GM18507 (cell line): ENCODE results near the gene GORASP2.
"Not testable (repeated sequence)": the region's sequence is repeated elsewhere in the genome, so short reads cannot be mapped to it uniquely, and the experiment has no call there.

ENCODE experiments used
- DNase-seq: peaks from one replicate; pipeline ENCODE4 v3.0.0; 2011; ENCODE audit warnings: low read depth; ENCODE audit not compliant: insufficient read length; ENCODE audit errors: extremely low spot score
- FAIRE-seq: peaks from 2 replicates; lab custom pipeline; 2011; peaks lifted over from hg19 to GRCh38; lab: Jason Lieb, UNC

The GORASP2 gene

DNA sequence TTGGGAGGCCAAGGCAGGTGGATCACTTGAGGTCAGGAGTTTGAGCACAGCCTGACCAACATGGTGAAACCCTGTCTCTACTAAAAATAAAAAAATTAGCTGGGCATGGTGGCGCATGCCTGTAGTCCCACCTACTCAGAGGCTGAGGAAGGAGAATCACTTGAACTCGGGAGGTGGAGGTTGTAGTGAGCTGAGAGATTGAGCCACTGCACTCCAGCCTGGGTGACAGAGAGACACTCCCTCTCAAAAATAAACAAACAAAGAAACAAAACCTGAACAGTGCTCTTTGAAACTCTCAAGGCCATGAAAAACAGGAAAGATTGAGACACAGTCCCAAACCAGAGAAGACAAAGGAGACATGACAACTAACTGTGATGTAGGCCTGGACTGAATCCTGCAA, 7.2 kb upstream of the GORASP2 start:
- DNase-seq, FAIRE-seq: not testable (repeated sequence)

DNA sequence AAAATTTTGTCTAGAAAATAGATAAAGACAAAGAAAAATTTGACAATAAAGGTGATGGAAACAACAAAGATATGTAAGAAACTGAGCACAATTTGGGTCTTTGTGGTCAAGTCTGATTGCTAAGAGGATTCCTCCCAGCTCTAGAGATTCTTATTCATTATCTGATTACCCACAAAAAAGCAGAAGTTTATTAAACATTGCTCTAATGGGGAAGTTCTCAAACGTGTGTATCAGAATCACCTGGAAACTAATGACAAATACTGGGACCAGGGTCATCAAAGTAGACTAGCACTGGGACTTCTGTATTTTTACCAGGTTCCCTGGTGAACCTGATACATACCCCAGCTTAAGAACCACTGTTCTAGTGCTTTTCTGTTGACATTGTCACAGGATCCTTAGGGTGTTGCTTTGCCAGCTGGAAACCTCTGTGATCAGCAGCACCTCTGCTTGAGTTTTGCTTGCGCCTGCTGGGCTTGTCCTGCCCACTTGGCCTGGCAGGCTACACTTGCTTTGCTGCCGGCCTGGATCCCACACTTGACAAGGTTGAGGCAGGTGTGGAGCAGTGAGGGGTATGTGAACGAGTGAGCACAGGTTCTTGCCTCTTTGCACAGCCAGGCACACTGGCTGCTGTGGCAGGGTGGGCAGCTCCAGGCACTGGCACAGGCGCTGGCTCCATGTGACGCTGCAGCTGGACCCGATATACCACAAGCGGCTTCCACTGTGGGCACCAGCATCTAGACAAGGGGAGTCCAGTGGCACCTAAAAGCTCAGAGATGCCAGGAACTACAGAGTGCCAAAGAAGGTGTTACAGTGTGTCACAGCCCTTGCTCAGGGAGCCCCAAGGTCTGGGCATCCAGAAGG, 6.2 kb upstream of the GORASP2 start:
- no peak for FAIRE-seq
- no peak for DNase-seq

DNA sequence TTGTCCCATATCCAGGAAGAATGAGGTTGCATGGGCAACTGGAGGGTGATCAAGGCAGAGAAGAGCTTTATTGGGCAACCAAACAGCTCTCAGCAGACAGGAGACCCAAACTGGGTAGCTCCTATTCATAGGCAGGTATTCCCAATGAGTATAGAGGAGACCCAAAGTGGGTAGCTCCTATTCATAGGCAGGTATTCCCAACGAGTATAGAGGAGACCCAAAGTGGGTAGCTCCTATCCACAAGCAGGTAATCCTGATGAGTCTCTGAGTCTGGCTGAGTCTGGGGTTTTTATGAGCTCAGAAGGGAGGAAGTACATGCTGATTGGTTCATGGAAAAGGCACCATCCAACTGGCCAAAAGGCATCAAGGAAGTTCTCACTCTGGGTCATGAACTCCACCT, 5.3 kb upstream of the GORASP2 start:
- DNase-seq (no peak), FAIRE-seq (no peak)

DNA sequence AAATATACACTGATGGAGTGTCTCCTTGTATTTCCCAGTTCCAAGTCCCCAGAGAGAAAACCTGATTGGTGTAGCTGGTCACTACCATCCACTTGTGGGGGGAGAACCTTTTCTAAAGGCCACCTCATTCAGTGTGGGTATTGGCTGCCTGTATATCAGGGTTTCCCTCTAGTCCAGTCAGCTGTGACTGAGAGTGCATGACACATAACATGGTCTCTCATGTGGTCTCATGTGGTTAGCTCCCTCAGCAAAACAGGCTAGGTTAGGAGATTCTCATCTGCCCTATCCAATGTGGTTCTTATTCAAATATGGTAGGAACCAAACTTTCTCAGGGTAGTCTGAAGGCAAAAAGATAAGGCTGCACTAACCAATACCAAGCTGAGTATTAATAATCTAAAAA, 4.1 kb upstream of the GORASP2 start:
- no peak for FAIRE-seq
- no peak for DNase-seq

DNA sequence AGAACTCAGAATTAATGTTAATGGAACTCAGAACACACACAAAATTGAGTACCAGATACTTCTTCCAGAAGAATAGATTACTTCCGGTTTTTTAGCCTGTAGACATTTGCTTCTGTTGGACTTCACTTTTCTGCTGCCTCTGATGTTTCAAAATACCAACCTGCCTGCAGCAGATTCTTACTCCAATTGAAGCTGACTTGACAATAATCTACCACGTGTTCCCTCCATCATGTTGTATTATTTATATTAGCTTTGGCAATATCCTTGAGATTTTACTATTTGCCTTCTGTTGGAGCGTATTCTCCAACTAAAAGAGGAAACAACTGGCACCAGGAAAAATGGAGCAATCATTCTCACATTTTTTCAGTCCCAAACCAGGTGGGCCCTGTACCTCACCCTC, 3.1 kb upstream of the GORASP2 start:
- FAIRE-seq (no peak), DNase-seq (no peak)

DNA sequence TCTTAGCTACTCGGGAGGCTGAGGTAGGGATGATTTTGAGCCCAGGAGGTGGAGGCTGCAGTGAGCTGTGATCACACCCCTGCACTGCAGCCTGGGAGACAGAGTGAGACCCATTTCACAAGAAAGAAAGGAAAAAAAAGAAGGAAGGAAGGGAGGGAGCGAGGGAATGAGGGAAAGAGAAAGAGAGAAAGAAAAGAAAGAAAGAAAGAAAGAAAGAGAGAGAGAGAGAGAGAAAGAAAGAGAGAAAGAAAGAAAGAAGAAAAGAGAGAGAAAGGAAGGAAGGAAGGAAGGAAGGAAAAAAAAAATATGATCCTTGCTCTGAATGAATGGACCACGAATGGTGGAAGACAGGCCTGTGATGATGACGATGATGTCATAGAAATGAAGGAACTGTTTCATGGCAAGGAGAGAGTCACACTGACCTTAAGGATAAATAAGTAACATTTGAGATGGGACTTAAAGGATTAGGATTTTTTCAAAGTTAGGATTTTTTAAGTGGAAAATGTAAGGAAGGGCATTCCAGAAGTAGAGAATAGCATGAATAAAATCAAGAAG, 2.2 kb upstream of the GORASP2 start:
- DNase-seq, result no peak
- FAIRE-seq, result no peak

DNA sequence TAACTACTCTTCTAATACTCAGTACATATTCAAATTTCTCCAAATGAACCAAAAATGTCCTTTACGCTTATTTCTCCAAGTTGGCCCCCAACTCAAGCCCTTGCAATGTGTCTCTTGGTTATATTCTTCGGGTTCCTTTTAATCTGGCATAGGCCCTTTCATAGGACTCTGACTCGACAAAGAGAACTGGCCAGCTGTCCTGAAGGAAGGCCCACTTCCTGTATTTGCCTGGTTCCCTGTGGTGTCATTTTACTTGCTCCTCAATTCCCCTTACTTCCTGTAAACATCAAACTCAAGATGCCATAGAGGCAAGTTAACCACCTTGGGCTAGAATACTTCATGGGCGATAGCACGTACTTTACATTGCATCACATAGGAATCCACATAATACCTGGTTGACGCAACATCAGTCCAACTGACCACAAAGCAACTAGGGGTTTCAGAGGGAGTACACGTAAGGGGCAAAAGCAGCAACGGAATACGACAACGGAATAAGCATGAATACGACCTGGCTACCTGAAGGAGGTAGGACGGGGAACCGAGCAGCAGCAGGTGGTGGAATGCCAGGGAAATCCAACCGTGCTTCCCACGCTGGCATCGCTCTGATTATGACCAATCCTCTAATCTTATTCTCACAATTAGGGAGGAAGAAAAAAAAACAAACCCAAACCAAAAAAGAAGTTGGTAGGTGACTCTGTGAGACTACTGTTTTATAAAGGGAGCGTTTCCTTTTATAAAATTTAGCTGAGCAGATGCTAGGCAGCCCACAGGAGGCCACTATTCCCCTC, 823 bp upstream of the GORASP2 start:
- FAIRE-seq (no peak), DNase-seq (no peak)

DNA sequence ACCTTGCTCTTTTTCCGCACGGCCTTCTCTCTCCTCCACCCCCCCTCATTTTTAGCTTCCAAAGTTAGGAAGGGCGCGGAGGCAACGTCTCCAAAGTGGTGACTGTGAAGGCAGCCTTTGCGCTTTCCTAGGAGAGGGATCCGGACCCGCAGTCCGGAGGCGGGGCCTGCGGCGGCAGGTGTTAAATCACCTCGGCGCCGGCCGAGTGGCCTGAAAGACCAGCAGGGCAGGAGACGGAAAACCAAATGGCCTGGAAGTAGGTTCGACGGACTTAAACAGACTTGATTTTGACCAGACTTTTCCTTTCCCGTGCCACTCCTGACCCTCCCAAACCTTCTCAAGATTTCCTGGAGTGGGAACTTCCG, 615 bp downstream of the GORASP2 start:
- FAIRE-seq (no peak), DNase-seq (no peak)

DNA sequence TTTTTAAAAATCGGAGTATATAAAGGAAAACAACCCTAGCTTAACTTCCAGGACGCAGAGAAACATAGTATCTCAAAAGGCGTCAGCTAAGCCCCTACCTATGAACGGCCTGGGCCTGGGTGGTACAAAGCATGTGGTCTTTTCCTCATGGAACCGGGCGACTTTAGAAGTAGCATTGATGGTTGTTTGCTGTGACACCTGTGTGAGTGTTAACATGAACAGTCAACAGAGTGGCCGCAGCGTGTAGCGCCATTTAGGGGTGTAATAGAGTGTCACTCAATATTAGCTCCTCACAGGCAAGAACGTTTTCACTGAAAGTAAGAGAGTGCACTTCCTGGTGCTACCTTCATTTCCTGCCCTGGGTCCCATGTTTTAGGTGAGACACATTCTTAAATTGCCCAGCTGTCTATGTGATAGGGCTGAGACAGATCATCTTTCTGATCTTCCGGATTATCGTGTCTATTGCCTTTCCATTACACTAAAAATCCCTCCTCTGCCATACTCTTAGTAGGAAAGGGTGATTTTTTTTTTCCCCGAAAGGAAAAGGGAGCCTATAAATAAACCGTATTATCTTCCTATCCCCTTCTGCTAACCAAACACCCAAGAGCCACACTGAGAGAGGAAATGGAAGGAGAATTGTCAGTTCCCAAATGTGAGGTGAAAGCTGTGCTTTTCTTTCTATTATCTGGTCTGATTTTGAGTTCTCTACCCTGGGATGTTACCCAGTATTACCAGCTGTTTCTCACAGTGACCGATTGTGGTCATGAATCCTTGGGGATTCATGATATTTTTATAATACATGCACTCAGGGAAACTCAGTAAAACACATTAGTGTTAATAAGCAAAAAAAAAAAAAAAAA, 1.3 kb downstream of the GORASP2 start:
- DNase-seq (peak; percentile 51), FAIRE-seq (peak; percentile 75)

DNA sequence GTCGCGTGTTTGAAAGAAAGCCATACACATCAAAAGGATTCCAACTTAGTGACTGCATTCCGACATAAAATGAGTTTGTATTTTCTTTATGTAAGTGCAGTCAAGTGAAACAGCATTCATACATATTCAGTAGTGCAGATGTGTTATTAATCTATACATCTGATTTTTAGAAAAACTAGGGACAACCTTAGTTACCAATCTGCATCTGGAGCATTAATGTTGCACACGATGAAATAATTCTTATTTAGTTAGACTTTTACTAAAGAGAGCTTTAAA, 1.9 kb downstream of the GORASP2 start:
- no peak for FAIRE-seq
- DNase-seq, result no peak

DNA sequence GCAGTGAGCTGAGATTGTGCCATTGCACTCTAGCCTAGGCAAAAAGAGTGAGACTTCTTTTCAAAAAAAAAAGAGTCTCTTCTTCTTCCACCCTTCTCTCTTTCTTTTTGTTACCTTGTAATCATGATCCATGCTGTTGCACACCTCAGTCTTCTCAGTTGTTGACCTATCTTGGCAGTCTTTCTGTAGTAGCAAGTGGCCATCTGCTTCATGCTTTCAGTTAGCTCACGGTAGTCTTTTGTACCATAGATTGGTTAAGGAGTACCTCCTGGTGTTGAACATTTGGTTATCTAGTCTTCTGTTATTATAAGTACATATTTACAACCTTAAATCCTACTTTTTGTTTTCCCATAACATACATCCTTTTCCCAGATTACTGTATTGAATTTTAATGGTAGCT, 3.1 kb downstream of the GORASP2 start:
- no peak for FAIRE-seq
- DNase-seq, result no peak

DNA sequence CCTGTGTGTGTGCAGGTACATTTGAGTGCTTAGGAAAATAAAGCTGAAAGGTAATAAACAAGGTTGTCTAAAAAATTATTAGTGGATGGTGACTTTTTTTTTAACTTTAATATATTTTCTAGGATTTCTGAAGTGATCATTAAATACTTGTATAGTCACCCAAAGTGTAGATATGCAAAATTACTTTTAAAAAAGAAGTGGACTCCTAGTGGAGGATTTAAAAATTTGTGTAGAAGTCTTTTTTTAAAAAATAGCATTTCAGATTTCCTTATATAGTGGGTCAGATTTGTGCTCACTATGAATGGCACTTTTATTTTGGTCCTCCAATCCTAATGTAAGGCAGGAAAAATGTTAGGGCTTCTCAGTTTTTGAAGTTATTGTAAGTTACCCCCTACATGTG, 3.9 kb downstream of the GORASP2 start:
- FAIRE-seq (no peak), DNase-seq (no peak)

DNA sequence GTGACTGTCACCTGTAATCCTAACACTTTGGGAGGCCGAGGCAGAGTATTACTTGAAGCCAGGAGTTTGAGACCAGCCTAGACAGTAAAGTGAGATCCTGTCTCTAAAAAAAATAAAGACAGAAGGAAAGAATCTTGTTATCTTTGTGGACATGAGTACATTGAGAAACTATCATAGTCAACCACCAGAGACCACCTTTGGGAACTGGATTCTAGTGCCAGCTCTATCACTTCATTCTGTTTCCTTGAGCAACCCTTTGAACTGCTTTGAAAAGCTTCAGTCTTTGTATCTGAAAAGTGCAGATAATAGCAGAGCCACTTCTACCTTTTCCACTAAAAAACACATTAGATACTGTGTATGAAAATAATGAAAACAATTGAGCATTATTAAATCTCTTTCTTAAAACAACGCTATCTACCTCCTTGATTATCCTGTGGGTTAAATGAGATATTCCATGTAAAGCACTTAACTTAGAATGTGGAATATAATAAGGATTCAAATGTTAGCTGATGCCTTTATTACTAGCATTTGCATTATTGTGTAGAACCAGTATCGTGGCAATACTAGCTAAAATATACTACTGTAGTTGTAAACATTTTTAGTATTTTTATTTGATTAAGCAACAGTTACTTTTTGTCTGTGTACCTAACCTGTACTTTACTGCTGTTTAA, 8.8 kb downstream of the GORASP2 start:
- DNase-seq (no peak), FAIRE-seq (peak; percentile 45)

DNA sequence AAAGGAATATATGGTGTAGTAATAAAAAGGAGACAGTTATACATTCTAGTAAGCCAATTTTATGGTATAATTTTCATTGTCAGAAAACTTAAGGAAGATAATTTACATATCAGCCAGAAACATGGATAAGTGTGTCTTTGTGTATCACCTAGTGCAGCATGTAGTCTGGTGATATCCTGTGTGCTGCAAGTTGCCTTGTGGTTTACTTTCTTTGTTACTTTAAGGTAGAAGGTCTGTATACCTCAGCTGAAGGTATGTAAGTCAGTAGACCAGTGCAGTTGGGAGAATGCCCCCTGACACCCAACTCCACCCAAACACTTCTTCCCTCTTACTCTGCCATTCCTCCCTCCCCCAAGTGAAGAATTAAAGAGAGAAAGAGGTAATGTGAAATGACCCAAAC, 11.0 kb downstream of the GORASP2 start:
- FAIRE-seq, result no peak

DNA sequence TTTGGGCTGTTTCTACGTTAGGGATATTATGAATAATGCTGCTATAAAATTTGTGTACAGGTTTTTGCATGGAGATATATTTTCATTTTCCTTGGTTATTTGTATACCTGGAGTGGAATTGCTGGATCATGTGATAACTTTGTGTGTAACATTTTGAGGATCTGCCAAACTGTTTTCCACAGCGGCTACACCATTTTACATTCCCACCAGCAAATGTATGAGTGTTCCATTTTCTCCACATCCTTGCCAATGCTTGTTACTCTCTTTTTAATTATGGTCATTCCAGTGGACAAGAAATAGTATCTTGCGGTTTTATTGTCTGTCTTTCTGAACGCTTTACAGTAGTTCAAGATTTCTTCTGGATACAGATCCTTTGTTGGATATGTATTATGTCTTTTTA, 13.6 kb downstream of the GORASP2 start:
- FAIRE-seq, result no peak
- no peak for DNase-seq

More for the DNA sequence above, 11.0 kb downstream of the GORASP2 start:
- DNase-seq, result no peak

DNA sequence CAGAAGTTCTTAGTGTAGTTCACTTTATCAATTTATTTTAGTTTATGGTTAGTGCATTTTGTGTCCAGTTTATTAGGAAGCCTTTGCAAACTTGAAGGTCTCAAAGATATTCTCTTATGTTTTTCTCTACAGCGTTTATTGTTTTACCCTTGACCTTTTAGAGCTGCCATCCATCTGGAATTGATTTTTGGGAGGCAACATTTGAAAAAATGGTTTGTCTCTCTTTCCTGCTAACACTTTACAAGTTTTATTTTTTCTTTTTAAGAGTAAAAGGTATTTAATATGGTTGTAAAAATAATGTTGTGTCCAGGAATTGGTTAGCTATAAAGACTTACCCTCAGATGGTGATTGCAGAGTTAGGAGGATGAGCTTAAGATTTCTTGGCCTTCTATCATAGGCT, 14.0 kb downstream of the GORASP2 start:
- DNase-seq (no peak), FAIRE-seq (no peak)

DNA sequence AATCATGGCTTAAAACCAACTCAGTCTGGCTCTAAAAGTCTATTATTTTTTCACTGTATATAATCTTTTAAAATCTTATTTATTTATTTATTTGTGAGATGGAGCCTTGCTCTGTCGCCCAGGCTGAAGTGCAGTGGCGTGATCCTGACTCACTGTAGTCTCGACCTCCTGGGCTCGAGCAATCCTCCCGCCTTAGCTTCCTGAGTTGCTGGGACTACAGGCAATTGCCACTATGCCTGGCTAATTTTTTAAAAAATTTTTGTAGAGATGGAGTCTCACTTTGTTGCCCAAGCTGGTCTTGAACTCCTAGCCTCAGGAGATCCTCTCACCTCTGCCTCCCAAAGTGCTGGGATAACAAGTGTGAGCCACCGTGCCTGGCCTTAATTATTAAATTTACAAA, 14.5 kb downstream of the GORASP2 start:
- no peak for FAIRE-seq

DNA sequence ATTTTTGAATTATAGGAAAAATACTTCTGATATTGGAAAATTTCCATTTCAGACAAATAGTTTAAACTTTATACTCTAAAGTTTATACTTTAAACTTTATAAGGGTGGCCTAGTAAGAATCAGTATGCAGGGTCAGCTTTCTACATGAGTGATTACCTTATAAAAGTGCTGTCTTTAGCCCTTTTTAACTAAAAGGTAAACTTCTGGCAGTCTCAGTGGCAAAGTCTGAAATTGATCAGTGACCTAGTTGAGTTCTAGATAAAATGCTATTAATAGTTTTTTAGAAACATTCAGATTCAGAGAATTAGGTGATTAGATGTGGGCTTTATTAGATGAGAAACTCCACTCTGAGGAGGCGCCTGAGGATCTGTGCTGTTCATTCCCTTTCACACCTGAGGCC, 15.5 kb downstream of the GORASP2 start:
- DNase-seq, result no peak
- no peak for FAIRE-seq

More for the DNA sequence above, 14.5 kb downstream of the GORASP2 start:
- no peak for DNase-seq

DNA sequence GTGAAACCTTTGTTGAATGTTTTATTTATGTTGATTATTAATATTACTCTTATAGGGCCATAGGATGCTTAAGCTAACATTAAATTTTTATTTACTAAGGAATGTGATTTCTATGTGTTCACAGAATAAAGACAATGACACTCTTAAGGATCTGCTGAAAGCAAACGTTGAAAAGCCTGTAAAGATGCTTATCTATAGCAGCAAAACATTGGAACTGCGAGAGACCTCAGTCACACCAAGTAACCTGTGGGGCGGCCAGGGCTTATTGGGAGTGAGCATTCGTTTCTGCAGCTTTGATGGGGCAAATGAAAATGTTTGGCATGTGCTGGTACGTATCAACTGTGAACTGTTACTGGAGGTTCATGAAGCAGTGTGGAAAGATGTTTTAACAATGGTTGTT, 20.4 kb downstream of the GORASP2 start:
- FAIRE-seq, result no peak

More for the DNA sequence above, 20.4 kb downstream of the GORASP2 start:
- no peak for DNase-seq
